HG03196 (cell line): ENCODE results near the gene ATP1A1.

Source experiments
- ATAC-seq: cut with Tn5 transposase; IDR thresholded peaks from one replicate; pipeline ENCODE4 v1.9.1; 2021; ENCODE audit not compliant: unreplicated experiment

ATP1A1 gene

GRCh38 chr1:116434849-116435248 is 61.8 kb downstream of the ATP1A1 start:
- ATAC-seq: no peak

DNA sequence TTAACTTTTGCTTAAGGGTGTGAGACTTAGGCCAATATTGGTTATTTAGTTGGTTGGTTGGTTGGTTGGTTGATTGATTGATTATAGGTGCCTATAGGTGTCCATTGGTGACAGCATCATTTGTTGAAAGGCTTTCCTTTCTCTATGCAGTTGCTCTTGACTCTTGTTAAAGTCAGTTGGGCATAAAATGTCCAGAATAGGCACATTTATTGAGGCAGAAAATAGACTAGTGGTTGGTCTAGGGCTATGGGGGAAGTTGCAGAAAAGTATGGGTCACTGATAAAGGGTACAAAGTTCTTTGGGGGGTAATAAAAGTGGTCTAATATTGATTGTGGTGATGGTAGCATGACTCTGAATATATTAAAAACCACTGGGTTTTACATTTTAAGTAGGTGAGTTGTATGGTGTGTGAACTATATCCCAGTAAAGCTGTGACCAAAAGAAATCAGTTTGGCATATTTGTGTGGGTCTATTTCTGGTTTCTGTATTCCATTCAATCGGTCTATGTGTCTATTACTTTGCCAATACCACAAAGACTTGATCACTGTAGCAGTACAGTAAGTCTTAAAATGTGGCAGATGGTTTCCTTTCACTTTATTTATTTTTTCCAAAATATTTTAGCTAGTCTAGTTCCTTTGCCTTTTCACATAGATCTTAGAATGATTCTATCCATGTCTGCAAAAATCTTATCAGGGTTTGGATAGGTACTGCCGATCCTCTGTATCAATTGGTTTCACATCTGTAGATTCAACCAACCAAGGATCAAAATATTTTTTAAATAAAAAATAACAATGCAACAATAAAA is 63.0 kb downstream of the ATP1A1 start:
- ATAC-seq: no peak

GRCh38 chr1:116436611-116436970 is 63.5 kb downstream of the ATP1A1 start:
- no peak for ATAC-seq

DNA sequence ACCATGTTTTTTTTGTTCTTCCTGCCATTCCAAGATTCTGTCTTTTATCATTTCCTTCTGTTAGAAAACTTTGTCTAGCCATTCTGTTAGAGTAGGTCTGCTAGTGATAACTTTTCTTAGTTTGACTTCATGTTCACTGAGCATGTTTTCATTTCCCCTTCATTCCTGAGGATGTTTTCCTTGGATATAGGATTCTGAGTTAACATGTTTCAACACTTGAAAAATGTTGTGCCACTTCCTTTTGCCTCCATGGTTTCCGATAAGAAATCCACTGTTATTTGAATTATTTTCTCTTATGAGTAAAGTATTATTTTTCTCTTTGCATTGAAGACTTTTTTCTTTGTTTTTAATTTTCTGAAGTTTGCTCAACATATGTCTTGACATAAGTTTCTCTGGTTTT is 66.7 kb downstream of the ATP1A1 start:
- ATAC-seq: no peak

- ATAC-seq: no peak
Observed at GRCh38 chr1:116440731-116441130, 67.7 kb downstream of the ATP1A1 start.

GRCh38 chr1:116445534-116445933 is 72.5 kb downstream of the ATP1A1 start:
- ATAC-seq: no peak

- no peak for ATAC-seq
Observed at GRCh38 chr1:116446686-116447085, 73.6 kb downstream of the ATP1A1 start.

DNA sequence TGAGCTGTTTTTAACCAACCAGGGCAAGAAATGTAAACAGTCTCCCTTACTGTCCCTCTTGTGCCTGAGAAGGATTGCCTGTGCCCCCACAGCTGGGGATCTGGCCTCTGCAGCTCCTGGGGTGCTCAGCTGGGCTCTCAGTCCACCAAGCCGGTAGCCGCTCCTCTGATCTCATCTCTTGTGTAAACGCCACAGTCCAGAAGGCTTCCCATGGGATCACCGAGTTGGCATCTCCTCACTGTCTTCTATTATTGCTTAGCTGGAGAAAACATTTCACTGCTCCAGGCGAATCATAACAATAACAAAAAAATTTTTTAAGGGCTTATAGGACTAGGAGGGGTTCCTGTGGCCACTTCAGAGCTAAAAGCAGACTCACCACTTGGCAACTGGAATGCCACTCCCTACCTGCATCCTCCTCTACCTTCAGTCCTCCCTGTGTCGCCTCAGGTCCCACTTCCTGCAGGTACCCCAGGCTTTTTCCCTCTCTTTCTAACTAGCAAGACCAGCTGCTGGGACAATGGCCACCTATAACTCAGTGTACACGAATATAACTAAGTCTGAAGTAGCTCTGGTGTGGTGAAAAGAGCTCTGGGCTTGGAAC is 75.8 kb downstream of the ATP1A1 start:
- no peak for ATAC-seq

DNA sequence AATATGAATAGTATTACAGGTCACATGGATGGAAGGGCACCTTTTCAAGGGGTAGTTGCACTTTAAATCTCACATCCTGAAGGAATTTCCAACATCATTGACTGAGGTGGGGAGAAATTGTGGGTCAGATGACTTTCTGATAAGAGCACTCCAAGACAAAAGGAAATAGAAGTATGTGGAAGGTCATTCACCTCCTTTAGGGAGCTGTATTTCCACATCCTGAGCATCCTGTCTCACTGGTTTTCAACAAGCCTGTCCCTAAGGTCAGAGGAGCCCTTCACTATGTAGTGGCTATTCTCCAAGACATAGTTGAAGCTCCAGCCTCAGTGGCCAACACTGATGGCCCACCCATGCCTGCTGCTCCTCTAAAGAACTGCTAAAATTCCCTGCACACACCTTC is 76.5 kb downstream of the ATP1A1 start:
- ATAC-seq: no peak

GRCh38 chr1:116451702-116452101 is 78.7 kb downstream of the ATP1A1 start:
- ATAC-seq: no peak

GRCh38 chr1:116453481-116453880 is 80.4 kb downstream of the ATP1A1 start:
- ATAC-seq: no peak

- ATAC-seq: no peak
Observed at GRCh38 chr1:116453906-116454305, 80.9 kb downstream of the ATP1A1 start.
